AG09309 (cell line): ENCODE data around the gene SMTNL1.

Source experiments
- DNase-seq: peaks from one replicate; pipeline ENCODE4 v3.0.0-alpha.2; 2010; ENCODE audit warnings: low read depth
- H3K4me3 ChIP-seq: 2 replicates; pipeline ENCODE4 v1.5.1; 2011; ENCODE audit warnings: mild to moderate bottlenecking, low read depth, low read length, moderate library complexity; ENCODE audit not compliant: control insufficient read depth
- CTCF ChIP-seq: IDR thresholded peaks from 2 replicates; pipeline ENCODE4 v1.5.1; 2011; ENCODE audit warnings: mild to moderate bottlenecking, low read depth, low read length, inconsistent platforms; ENCODE audit not compliant: insufficient read depth, control insufficient read depth; ENCODE audit errors: missing control alignments

SMTNL1 gene

DNA sequence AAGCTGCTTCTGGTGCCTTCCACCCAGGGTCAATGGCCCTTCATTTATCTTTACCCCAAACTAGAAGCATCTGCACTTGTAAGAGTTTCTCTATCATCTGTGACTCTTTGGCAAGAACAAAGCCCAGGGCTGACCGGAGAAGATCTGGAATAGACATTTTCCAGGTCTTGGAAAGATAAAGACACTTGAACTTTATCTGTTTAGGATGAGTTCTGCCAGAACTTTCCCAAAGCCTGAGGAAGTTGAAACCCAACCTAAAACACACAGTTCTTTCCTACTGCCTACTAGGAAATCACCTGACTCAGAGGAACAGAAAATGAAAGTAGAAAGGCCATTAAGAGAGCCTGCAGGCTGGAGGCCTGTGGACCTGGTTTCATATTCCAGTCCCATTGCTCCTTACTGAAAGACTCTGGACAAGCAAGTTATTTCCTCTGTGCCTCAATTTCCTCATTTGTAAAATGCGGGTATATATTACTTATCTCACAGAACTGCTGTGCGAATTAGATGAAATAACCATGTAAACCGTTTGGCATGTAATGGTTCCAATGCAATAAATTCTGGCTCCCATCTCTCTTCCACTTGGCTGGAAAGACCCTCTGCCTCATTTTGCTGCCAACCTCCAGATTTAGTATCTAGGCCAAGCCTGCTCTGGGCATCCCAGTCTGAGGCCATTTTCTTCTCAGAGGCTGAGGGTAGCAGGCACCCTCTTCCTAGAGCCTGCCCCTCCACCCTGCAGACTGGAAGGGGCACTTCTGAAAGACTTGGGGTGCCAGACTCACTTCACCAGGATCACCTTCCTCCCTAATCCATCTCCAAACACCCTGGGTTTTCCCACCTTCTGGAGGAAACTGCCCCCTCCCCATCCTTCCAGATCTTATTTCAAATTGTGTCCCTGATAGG lies 28.9 kb downstream of the SMTNL1 start:
- peak overlapping the region; percentile 86 for H3K4me3 ChIP-seq
- no peak for TF ChIP-seq CTCF
- peak; percentile 25 for DNase-seq

DNA sequence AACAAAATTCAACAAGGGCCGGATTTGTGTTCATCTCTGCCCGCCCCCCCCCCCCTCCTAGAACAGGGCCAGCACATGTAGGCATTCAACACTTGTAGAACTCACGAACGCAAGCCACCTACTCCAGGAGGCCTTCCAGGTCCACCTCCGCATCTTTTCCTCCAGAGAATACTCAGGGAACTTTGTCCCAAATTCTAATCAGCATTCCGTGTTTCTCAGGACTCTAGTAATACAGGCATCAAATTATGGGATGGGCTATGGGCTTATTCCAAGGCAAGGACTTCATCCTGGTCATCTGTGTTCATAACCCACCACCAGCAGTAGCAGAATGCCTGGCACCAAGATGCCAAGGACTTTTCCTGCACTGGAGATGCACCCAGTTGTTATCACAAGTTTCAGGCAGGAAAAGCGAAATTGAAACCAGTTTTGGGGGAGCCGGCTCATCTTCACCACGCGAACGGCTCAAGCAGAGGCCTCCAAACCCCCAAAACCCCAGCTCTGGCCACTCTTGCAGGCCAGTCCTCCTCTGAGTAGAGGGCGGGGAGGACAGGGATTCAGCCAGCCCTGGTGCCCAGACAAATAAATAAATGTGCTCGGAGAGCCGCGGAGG lies 29.6 kb downstream of the SMTNL1 start:
- no peak for TF ChIP-seq CTCF
- DNase-seq, result no peak

GRCh38 chr11:57567515-57568329 lies 30.3 kb downstream of the SMTNL1 start, which contains the start of gene UBE2L6:
TSS of gene UBE2L6 (minus strand) at chr11:57567672. CDS start at chr11:57567611, 61 bp downstream.
- TF ChIP-seq CTCF, result no peak
- peak within 1 kb of the TSS; percentile 86 for H3K4me3 ChIP-seq
- DNase-seq, result no peak

More for the DNA sequence above, 29.6 kb downstream of the SMTNL1 start:
- H3K4me3 ChIP-seq, result peak overlapping the region; percentile 86

DNA sequence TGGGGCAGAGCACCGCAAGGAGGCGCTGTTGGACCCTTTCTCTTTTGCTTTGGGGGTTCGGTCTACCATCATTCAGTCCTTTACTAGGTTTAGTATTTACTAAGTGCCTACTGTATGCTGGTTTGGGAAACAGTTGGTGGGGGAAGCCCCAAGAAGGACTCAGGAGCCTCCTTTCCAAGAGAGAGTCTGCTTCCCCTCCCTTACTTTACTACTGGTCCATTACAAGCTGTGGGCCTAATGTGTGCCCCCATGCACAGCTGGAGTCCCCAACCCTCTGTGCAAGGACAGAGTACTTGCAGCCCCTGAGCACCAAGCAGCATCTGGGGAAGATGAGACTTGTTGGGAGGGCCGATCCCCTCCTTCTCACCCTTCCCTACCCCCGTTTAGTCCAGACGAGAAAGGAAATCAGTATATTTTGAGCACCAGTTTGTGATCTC lies 31.0 kb downstream of the SMTNL1 start:
- peak; percentile 96 for TF ChIP-seq CTCF
- DNase-seq, result peak; percentile 14
- H3K4me3 ChIP-seq, result peak overlapping the region; percentile 86

- no peak for TF ChIP-seq CTCF
- DNase-seq, result no peak
- H3K4me3 ChIP-seq, result no peak overlapping the region
Observed at GRCh38 chr11:57571606-57572005, 34.2 kb downstream of the SMTNL1 start.

GRCh38 chr11:57574061-57574460 lies 36.7 kb downstream of the SMTNL1 start:
- DNase-seq, result no peak
- no peak for TF ChIP-seq CTCF
- no peak overlapping the region for H3K4me3 ChIP-seq
